Neural crest cell (in vitro differentiated cells): Measurements from ENCODE around the gene PLXNB2. TPM values are rescaled to one million over a fixed set of nuclear protein-coding genes. Genes with fewer than 3 reads are reported as not detected.

Source experiments
- DNase-seq: peaks from one replicate; pipeline ENCODE4 v3.0.0; 2021; ENCODE audit warnings: low read depth, mixed read lengths, low spot score
- H3K27ac Mint-ChIP-seq: one replicate; pipeline ENCODE4 v1.8.0; 2021; ENCODE audit warnings: mild to moderate bottlenecking, mixed read lengths; ENCODE audit not compliant: unreplicated experiment
- H3K27me3 Mint-ChIP-seq: 2 replicates; pipeline ENCODE4 v1.8.0; 2021; ENCODE audit warnings: low read depth, mild to moderate bottlenecking, mixed read lengths
- H3K36me3 Mint-ChIP-seq: 2 replicates; pipeline ENCODE4 v1.8.0; 2021; ENCODE audit warnings: low read depth, mild to moderate bottlenecking, mixed read lengths
- H3K4me1 Mint-ChIP-seq: 2 replicates; pipeline ENCODE4 v1.8.0; 2021; ENCODE audit warnings: mixed read lengths
- H3K4me3 Mint-ChIP-seq: one replicate; pipeline ENCODE4 v1.8.0; 2021; ENCODE audit warnings: mild to moderate bottlenecking, mixed read lengths
- H3K9me3 Mint-ChIP-seq: 2 replicates; pipeline ENCODE4 v1.8.0; 2021; ENCODE audit warnings: mixed read lengths
- total RNA-seq: library from RNA; stranded (reverse); gene quantifications from 2 replicates; pipeline ENCODE4 v1.2.1, GENCODE V29; 2021
- TF ChIP-seq, protein P1 (sequence below): fragments of 200-600 bp; sonication (generic); conservative IDR thresholded peaks from 2 replicates; pipeline ENCODE4 v1.5.0; 2021; ENCODE audit warnings: antibody characterized with exemption, mild to moderate bottlenecking

The PLXNB2 gene
- total RNA-seq, 1 donor from 2014 or later = 130 TPM

- DNase-seq = no peak
- Mint-ChIP-seq H3K4me1 (peaks cover 24% of the 10 kb centered on the region), H3K27me3 (peaks cover 2% of the 10 kb centered on the region), H3K4me3 (peak overlapping the region; percentile 83), H3K27ac (no peak overlapping the region), H3K36me3 (peaks cover 2% of the 10 kb centered on the region), H3K9me3 (no peaks in the 10 kb centered on the region)
- TF ChIP-seq, protein P1, sequence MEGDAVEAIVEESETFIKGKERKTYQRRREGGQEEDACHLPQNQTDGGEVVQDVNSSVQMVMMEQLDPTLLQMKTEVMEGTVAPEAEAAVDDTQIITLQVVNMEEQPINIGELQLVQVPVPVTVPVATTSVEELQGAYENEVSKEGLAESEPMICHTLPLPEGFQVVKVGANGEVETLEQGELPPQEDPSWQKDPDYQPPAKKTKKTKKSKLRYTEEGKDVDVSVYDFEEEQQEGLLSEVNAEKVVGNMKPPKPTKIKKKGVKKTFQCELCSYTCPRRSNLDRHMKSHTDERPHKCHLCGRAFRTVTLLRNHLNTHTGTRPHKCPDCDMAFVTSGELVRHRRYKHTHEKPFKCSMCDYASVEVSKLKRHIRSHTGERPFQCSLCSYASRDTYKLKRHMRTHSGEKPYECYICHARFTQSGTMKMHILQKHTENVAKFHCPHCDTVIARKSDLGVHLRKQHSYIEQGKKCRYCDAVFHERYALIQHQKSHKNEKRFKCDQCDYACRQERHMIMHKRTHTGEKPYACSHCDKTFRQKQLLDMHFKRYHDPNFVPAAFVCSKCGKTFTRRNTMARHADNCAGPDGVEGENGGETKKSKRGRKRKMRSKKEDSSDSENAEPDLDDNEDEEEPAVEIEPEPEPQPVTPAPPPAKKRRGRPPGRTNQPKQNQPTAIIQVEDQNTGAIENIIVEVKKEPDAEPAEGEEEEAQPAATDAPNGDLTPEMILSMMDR = no peak
Measured at GRCh38 chr22:50248196-50249081, 59.0 kb downstream of the PLXNB2 start.

DNA sequence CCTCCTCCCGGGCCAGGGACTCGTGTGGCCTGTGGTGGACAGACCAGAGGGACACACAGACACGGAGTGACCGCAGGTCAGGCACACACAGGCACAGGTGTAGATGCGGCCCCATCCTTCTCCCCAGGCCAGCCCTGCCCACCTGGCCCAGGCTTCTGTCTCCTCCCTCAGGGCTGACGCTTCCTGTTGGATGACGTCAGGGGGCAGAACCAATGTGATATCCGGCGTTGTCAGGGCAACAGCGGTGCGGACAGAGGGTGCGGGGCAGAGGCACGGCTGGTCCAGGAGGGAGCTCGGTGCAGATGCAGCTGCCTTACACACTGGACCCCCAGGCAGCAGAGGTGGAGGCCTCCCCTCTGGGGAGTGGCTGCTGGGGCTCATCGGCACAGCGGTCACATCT lies 59.7 kb downstream of the PLXNB2 start:
- no peak for DNase-seq
- H3K4me1 Mint-ChIP-seq = peaks cover 28% of the 10 kb centered on the region
- H3K36me3 Mint-ChIP-seq = peaks cover 2% of the 10 kb centered on the region
- H3K4me3 Mint-ChIP-seq = peak overlapping the region; percentile 83
- H3K27me3 Mint-ChIP-seq = peaks cover 2% of the 10 kb centered on the region
- H3K27ac Mint-ChIP-seq = no peak overlapping the region
- TF ChIP-seq, protein P1 = no peak
- H3K9me3 Mint-ChIP-seq = no peaks in the 10 kb centered on the region

DNA sequence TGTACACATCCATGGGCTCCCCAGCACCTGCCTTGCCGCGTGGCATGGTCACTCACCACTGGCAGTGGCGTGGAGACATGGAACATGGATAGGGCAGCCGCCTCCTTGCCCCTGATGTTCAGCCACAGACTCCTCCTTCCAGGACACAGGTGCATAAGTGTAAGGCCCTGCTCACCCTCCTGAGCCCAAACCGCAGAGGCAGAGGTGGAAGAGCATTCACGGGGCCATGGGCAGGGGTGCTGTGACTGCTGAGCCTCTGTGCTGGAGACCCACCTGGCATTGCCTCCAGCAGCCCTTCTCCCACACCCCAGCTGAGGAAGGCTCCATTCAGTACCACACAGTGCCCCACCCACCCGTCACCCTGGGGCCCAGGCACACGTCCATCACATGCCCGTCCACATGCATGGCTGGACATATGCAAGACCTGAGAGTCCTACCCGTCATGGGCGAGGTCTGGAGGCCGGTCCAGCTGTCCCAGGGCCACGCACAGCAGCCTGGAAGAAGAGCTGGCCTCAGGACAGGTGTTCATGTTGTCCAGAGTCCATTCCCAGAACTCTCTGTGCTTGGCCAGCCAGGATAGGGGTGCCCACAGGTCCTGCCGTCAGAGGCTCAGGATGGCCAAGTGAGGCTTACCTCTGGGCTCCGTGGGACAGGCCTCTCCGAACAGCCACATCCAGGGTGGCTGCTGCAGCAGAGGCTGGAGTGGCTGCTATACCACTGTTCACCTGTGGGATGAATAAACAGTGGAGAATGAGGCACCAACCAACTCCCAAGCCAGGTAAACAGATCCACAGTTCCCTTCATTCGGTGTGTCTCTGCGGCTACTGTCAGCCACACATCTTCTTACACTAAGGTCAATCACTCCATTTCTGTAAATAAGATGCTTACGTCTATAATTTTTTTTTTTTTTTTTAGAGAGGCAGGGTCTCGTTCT lies 60.9 kb downstream of the PLXNB2 start:
- Mint-ChIP-seq H3K27me3 (peaks cover 2% of the 10 kb centered on the region), H3K4me1 (peaks cover 39% of the 10 kb centered on the region), H3K36me3 (peaks cover 2% of the 10 kb centered on the region), H3K27ac (no peak overlapping the region), H3K4me3 (peak overlapping the region; percentile 83), H3K9me3 (no peaks in the 10 kb centered on the region)
- TF ChIP-seq, protein P1 = peak; percentile 40
- no peak for DNase-seq

GRCh38 chr22:50245214-50246072 lies 62.0 kb downstream of the PLXNB2 start:
- Mint-ChIP-seq H3K36me3 (peaks cover 4% of the 10 kb centered on the region), H3K9me3 (no peaks in the 10 kb centered on the region), H3K27me3 (peaks cover 2% of the 10 kb centered on the region), H3K4me3 (peak overlapping the region; percentile 98), H3K4me1 (peaks cover 46% of the 10 kb centered on the region), H3K27ac (peak overlapping the region; percentile 98)
- TF ChIP-seq, protein P1 = no peak
- no peak for DNase-seq
